ENCODE data around the gene MRPS2.
A peak's percentile ranks its signal among the peaks of the same experiment; 100 is the strongest.
"Not testable (repeated sequence)": the region's sequence is repeated elsewhere in the genome, so short reads cannot be mapped to it uniquely, and the experiment has no call there.

The MRPS2 gene

GRCh38 chr9:135500525-135501260 is at the start of gene MRPS2:
TSS of gene MRPS2 (plus strand) at chr9:135500682. CDS start at chr9:135500711, 29 bp downstream.
- peak; percentile 70 for DNase-seq (ENCODE audit: low read depth, low spot score)

- DNase-seq (ENCODE audit: low read depth, low spot score), result no peak
These were observed 49.5 kb upstream of the MRPS2 start for GRCh38 chr9:135450956-135451355.

- not testable (repeated sequence) for DNase-seq (ENCODE audit: low read depth, low spot score)
These were observed 48.6 kb upstream of the MRPS2 start for GRCh38 chr9:135451909-135452308.

- DNase-seq (ENCODE audit: low read depth, low spot score), result no peak
These were observed 45.7 kb upstream of the MRPS2 start for GRCh38 chr9:135454737-135455136.

GRCh38 chr9:135455401-135456030 is 45.0 kb upstream of the MRPS2 start:
- no peak for DNase-seq (ENCODE audit: low read depth, low spot score)

- no peak for DNase-seq (ENCODE audit: low read depth, low spot score)
These were observed 43.9 kb upstream of the MRPS2 start for GRCh38 chr9:135456436-135457104.

- DNase-seq (ENCODE audit: low read depth, low spot score), result not testable (repeated sequence)
These were observed 42.0 kb upstream of the MRPS2 start for GRCh38 chr9:135458478-135458877.

- no peak for DNase-seq (ENCODE audit: low read depth, low spot score)
These were observed 38.5 kb upstream of the MRPS2 start for GRCh38 chr9:135461936-135462335.

- no peak for DNase-seq (ENCODE audit: low read depth, low spot score)
These were observed 37.3 kb upstream of the MRPS2 start for GRCh38 chr9:135463140-135463539.

- DNase-seq (ENCODE audit: low read depth, low spot score), result no peak
These were observed 36.3 kb upstream of the MRPS2 start for GRCh38 chr9:135464181-135464580.

GRCh38 chr9:135468854-135469521 is 31.5 kb upstream of the MRPS2 start:
- no peak for DNase-seq (ENCODE audit: low read depth, low spot score)

- DNase-seq (ENCODE audit: low read depth, low spot score), result no peak
These were observed 28.5 kb upstream of the MRPS2 start for GRCh38 chr9:135471791-135472640.

- DNase-seq (ENCODE audit: low read depth, low spot score), result no peak
These were observed 26.4 kb upstream of the MRPS2 start for GRCh38 chr9:135473972-135474543.

- DNase-seq (ENCODE audit: low read depth, low spot score), result no peak
These were observed 25.6 kb upstream of the MRPS2 start for GRCh38 chr9:135474915-135475314.

GRCh38 chr9:135476561-135477355 is 23.7 kb upstream of the MRPS2 start:
- DNase-seq (ENCODE audit: low read depth, low spot score), result no peak

GRCh38 chr9:135478191-135478590 is 22.3 kb upstream of the MRPS2 start:
- DNase-seq (ENCODE audit: low read depth, low spot score), result no peak

- no peak for DNase-seq (ENCODE audit: low read depth, low spot score)
These were observed 21.5 kb upstream of the MRPS2 start for GRCh38 chr9:135478829-135479468.

- DNase-seq (ENCODE audit: low read depth, low spot score), result no peak
These were observed 20.9 kb upstream of the MRPS2 start, which contains the start of gene PPP1R26 for GRCh38 chr9:135479469-135480052. TSS of gene PPP1R26 (plus strand) at chr9:135479782. CDS start at chr9:135484511, 4,729 bp downstream.

Data from activated naive CD8-positive, alpha-beta T cell treated with anti-CD3 and anti-CD28 coated beads, Interleukin-2, amount 50 U/mL, for 16 hours (primary cell).